ENCODE data around the gene TRDMT1.

The TRDMT1 gene, protein sequence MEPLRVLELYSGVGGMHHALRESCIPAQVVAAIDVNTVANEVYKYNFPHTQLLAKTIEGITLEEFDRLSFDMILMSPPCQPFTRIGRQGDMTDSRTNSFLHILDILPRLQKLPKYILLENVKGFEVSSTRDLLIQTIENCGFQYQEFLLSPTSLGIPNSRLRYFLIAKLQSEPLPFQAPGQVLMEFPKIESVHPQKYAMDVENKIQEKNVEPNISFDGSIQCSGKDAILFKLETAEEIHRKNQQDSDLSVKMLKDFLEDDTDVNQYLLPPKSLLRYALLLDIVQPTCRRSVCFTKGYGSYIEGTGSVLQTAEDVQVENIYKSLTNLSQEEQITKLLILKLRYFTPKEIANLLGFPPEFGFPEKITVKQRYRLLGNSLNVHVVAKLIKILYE

DNA sequence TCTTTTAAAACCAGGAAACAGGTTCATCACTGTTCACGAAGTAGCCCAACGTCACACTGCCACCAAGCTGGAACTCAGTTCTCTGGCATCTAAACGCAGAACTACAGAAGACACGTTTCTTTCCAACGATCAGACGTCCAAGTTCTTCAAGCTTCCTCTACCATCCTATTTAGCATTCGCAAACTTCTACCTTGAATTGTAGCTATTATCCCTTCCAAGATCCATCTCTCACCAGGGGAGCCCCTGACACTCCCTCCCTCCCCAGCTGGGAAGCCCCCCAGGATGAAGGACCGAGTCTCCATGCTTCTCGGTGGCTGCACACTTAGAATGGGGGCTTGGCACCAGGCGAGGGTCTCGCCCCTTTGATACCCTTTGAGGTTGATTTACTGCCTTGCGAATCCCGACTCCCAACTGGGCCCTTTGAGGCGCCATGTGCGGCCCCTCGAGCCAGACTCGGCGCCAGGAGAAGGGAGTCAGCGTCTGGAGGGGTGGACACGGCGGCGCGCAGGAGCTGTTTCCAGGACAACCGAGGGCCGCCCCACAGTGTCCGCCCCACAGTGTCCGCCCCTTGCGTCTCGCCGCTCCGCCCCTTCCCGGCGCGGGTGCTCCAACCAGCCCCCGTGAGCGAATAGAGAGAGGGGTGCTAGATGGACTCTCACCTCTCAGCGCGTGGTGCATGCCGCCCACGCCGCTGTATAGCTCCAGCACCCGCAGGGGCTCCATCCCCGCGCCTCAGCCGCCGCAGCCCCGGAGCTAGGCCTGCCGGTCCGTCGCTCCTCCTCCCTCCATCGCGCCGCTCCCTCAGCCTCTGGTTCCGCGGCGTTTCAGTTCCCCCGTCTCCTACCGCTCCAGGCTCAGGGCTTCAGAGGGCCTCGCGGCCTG is at the start of gene TRDMT1:
Gene TRDMT1, minus strand, starts transcription at position 761 of the 882 bp plus-strand sequence. Its CDS starts 38 bp downstream, at position 723.
- DNase-seq = no peak

DNA sequence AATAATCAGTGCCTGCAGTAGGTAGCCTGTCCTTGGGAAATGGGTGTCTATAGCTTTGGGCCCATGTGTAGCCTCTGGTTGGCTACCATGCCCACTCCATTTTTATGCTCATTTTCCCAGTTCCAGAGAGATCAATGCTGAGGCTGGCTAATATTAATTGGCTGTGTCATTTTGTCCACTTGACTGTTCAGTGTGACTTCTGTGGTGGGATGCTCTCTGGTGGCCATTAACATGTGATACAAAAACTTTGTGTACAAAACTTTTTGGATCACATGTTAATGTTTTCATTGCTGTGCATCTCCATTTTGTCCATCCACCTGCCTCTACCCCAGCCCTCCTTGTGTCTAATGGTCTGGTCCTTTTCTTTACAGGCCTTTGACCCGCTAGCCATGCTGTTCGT is 49.3 kb upstream of the TRDMT1 start:
- no peak for DNase-seq

- DNase-seq = no peak
Observed at GRCh38 chr10:17249820-17250219, 48.3 kb upstream of the TRDMT1 start.

DNA sequence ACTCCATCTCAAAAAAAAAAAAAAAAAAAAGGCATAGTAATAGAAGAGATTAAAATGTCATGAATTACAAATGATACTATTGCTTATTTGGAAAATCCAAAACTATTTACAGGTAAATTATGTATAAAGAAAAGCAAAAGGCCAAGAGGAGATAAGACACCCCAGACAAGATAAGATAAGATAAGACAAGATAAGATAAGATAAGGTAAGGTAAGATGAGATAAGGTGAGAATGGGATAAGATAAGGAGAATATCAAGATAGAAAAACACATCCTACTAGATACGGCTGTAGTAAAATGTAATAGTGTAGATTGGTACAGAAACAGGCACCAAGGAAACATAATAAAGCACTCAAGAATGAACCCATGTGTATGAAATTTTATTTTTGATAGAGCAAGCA is 47.5 kb upstream of the TRDMT1 start:
- DNase-seq = no peak

- no peak for DNase-seq
Observed at GRCh38 chr10:17247210-17247609, 45.7 kb upstream of the TRDMT1 start.

- no peak for DNase-seq
Observed at GRCh38 chr10:17244700-17245365, 43.4 kb upstream of the TRDMT1 start.

- DNase-seq = no peak
Observed at GRCh38 chr10:17241611-17242333, 40.3 kb upstream of the TRDMT1 start.

DNA sequence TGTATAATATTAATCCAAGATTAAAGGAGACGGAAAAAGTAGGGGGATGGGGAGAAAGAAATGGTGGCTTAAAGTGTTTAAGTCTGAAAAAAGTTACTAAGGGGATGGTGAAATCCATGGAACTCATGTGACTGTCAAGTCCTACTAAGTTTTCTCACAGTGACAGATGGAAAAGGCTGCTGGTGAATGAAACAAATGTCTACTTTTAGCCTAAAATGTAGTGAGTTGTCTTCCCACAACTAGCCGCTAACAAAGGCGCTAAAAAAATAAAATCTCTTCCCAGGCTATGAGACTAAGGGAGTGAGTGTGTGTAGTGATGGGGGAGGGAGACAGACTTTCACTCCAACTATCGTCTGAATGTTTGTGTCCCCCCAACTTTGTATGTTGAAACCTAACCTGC is 39.1 kb upstream of the TRDMT1 start:
- no peak for DNase-seq

GRCh38 chr10:17240096-17240495 is 38.6 kb upstream of the TRDMT1 start:
- no peak for DNase-seq

DNA sequence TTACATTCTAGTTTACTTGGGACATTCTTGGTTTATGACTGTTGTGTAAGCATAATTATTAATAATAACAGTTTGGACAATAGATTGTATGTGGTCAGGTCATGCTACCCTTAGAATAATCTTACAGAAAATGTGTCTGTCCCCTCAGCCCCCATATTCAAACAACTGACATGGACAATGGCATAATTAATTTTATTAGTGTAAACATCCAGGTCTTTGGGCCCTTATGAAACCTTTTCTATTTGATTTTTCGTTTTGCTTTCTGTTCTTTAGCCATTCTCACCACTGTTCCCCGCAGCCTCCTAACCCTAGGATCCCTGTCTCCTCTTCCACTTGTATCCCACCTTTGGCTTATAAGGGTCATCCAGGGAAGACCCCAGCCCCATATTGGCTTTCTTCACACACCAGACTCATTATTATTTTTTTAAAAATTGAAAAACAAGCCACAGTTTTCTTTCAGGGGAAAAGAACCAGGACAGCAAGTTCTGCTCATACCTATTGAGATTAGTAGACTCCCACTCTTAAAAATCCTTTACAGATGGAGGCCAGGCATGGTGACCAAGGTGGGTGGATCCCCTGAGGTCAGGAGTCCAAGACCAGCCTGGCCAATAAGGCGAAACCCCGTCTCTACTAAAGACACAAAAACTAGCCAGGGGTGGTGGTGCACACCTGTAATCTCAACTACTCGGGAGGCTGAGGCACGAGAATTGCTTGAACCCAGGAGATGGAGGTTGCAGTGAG is 38.0 kb upstream of the TRDMT1 start:
- DNase-seq = no peak

DNA sequence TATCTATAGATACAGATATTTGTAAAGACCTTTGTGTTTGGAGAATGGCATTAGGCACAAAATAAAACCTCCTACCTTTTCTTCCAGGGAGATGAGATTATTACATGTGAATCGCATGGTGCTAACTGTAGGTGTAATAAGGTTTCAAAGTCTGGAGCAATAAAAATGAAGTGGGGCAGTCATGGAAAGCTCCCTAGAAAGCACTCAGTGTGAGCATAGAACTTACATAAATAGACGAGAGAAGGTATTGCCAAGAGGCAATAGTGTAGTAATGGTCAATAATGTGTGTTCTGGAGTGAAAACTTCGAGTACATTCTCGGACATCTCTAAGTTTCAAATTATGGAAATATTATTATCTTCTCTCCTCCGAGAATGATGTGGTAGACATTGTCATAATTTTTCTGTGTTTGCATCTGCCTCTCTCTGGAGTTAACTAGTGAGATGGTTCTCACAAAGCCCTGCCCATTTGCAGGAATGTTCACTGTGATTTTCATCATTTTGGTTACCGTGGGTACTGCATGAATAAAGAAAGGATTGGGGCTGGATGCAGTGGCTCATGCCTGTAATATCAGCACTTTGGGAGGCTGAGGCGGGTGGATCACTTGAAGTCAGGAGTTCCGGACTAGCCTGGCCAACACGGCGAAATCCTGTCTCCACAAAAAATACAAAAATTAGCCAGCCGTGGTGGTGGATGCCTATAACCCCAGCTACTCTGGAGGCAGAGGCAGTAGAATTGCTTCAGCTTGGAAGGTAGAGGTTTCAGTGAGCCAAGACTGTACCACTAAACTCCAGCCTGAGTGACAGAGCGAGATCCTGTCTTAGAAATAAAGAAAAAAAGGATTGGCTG is 37.2 kb upstream of the TRDMT1 start:
- no peak for DNase-seq

GRCh38 chr10:17237915-17238444 is 36.5 kb upstream of the TRDMT1 start:
- DNase-seq = no peak

DNA sequence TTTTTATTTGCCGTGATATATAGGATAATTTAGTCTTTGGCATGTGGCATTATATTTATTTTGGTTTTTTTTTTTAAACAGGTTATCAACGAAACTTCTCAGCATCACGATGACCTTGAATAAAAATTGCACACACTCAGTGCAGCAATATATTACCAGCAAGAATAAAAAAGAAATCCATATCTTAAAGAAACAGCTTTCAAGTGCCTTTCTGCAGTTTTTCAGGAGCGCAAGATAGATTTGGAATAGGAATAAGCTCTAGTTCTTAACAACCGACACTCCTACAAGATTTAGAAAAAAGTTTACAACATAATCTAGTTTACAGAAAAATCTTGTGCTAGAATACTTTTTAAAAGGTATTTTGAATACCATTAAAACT is 35.7 kb upstream of the TRDMT1 start:
- no peak for DNase-seq

DNA sequence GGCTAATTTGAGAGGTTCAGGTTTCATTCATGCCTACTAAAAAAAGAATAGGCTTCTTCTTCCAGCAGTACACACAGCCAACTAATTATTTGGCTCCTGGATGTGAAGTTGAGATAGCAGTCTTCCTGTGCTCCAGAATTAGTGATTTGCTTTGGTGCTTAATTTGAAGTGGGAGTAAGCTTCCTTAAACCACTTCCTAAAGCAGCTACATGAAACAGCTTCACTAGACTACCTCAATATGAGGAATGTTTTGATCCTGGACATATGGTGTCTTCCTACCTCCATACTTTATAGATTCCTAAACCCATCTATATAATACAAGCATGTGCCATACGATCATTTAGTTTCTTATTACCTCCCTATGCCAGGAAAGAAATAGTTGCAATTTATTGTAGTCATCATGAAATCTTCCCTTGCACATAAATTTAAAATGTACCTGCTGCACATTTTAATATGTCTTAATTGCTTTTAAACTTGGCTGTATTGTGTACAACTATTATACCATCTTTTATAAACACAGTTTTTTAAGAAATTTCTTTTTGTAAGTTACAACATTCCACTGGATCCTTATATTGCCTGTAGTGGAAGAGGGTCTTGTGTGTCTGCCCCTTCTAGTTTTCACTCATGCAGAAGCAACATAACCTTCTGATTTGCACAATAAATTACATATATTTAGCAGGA is 35.1 kb upstream of the TRDMT1 start:
- DNase-seq = no peak

DNA sequence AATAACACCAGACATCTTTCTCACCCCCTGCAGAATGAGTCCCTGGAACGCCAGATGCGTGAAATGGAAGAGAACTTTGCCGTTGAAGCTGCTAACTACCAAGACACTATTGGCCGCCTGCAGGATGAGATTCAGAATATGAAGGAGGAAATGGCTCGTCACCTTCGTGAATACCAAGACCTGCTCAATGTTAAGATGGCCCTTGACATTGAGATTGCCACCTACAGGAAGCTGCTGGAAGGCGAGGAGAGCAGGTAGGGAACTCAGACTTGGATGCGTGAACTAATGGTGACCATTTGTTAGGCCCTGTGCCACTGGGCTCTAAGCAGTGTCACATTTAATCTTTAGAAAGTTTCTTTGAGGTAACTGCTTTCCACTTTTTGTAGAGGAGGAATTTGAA is 33.7 kb upstream of the TRDMT1 start:
- no peak for DNase-seq

GRCh38 chr10:17234431-17234945 is 33.0 kb upstream of the TRDMT1 start:
- no peak for DNase-seq

DNA sequence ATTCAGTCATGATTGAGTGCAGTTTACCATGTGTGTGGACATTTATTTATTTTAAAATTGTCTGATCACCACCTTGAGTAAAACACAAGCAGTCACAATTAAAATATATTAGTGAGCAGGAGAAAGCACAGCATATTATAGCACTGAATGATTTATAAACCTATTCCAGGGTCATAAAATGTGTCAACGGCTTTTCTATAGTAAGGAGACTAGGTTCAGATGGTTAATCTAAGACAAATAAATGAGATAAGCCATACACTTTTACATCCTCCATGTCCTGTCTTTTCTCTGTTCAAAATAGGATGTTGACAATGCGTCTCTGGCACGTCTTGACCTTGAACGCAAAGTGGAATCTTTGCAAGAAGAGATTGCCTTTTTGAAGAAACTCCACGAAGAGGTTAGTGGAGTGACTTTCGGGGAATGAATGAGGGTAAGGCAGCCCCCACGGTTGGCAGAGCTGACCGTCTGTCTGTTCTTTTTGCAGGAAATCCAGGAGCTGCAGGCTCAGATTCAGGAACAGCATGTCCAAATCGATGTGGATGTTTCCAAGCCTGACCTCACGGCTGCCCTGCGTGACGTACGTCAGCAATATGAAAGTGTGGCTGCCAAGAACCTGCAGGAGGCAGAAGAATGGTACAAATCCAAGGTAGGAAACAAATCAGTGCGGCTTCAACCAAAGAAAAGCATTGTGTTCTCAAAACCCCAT is 32.0 kb upstream of the TRDMT1 start:
- DNase-seq = no peak

- no peak for DNase-seq
Observed at GRCh38 chr10:17232276-17232960, 30.9 kb upstream of the TRDMT1 start.

DNA sequence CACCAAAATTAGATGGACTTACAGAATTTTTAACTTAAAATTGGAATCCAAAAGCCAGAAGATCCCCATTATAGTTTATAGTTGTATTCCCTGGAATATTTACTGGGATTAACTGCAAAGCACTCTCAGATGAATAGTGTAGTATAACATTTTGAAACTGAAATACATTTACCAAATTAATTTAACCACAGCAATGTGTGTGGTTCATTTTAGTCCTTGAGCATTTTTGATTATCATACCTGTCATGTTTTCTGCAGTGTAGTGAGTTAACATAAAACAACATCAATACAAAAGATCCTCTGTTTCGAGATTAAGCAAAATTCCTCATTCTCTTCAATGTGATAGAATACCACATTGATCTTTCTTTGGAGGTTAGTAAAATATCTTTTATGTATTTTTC is 30.3 kb upstream of the TRDMT1 start:
- DNase-seq = no peak

Data from NCI-H1436 treated with DMSO at 0.1 percent for 48 hours (cell line).